ENCODE measurements around the gene CDC42BPA. TPM values are rescaled to one million over a fixed set of nuclear protein-coding genes. Genes with fewer than 3 reads are reported as not detected.
"Not testable (repeated sequence)": the region's sequence is repeated elsewhere in the genome, so short reads cannot be mapped to it uniquely, and the experiment has no call there.

Gene CDC42BPA
- polyA plus RNA-seq, 4 donors, result 10.8 to 19.9 (median 13.8) TPM

- FAIRE-seq (no peak), DNase-seq (peak; percentile 86 to 90)
- WGBS, 3 donors, result 16 to 37% (median 31%) methylated on average over 7 of the region's 7 CpGs
Observed at GRCh38 chr1:227357171-227357926, 39.1 kb upstream of the CDC42BPA start.

GRCh38 chr1:227356620-227357146, 38.4 kb upstream of the CDC42BPA start:
- DNase-seq, result peak; percentile 69 to 81
- Histone ChIP-seq H3K4me3 (ENCODE audit: low read depth in 1 of 3, low read length in 3 of 3) (no peak overlapping the region), H3K36me3 (ENCODE audit: control insufficient read depth in 3 of 3, insufficient read depth in 2 of 3, low read depth in 1 of 3, low read length in 3 of 3) (no peaks in the 10 kb centered on the region), H3K4me1 (ENCODE audit: control insufficient read depth in 3 of 3, insufficient read depth in 2 of 3, low read depth in 1 of 3, low read length in 2 of 3) (peaks cover 0 to 19% (median 0%) of the 10 kb centered on the region in 3 donors), H3K9me3 (ENCODE audit: control insufficient read depth in 2 of 2, insufficient read depth in 1 of 2, low read depth in 1 of 2, low read length in 1 of 2) (no peaks in the 10 kb centered on the region), H3K27ac (ENCODE audit: low read depth in 1 of 3, low read length in 2 of 3) (peak overlapping the region; percentile 56 to 77 (median 67)), H3K27me3 (ENCODE audit: control insufficient read depth in 3 of 3, insufficient read depth in 3 of 3, low read length in 3 of 3) (no peaks in the 10 kb centered on the region)
- 12 to 57% (median 39%) methylated on average over 7 of the region's 7 CpGs for WGBS, 3 donors
- FAIRE-seq, result no peak

More at GRCh38 chr1:227357171-227357926, 39.1 kb upstream of the CDC42BPA start:
- Histone ChIP-seq H3K4me3 (ENCODE audit: low read depth in 1 of 3, low read length in 3 of 3) (no peak overlapping the region), H3K27me3 (ENCODE audit: control insufficient read depth in 3 of 3, insufficient read depth in 3 of 3, low read length in 3 of 3) (no peaks in the 10 kb centered on the region), H3K9me3 (ENCODE audit: control insufficient read depth in 2 of 2, insufficient read depth in 1 of 2, low read depth in 1 of 2, low read length in 1 of 2) (no peaks in the 10 kb centered on the region), H3K36me3 (ENCODE audit: control insufficient read depth in 3 of 3, insufficient read depth in 2 of 3, low read depth in 1 of 3, low read length in 3 of 3) (no peaks in the 10 kb centered on the region), H3K27ac (ENCODE audit: low read depth in 1 of 3, low read length in 2 of 3) (peak overlapping the region; percentile 67 to 88 (median 77)), H3K4me1 (ENCODE audit: control insufficient read depth in 3 of 3, insufficient read depth in 2 of 3, low read depth in 1 of 3, low read length in 2 of 3) (peaks cover 0 to 19% (median 0%) of the 10 kb centered on the region in 3 donors)

DNA sequence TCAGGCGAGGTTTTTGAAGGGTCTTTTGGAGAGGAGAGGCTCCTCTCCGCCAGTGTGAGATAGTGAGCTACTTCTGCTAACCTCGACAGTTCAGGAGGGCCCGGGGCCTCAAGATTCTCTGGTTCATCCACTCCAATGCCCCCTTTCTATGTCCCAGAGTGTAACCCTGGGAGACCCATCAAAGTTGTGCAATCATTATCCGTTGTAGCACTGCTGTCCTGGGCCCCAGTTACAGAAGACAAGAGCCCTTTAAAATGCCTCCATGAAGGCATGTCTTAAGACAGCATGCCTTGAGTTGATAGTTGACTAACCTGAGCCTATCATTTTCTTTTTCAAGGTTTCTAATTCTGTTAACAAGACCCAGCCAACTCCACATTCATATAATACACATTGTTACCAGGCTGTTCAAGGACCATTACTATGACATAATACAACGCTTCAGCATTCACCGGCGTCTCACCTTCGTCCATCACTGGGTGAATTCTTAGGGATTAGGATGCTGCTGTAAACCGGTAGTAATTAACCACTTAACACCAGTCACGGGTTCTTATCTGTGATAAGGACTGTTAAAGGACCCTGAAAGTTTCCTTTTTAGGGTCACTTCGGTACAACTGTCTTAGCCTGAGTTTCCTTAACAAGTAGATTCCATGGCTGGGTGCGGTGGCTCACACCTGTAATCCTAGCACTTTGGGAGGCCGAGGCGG, 37.4 kb upstream of the CDC42BPA start:
- 54 to 78% (median 65%) methylated on average over 15 of the region's 15 CpGs for WGBS, 3 donors
- DNase-seq (peak; percentile 52 to 85), FAIRE-seq (no peak)
- Histone ChIP-seq H3K27me3 (ENCODE audit: control insufficient read depth in 3 of 3, insufficient read depth in 3 of 3, low read length in 3 of 3) (no peaks in the 10 kb centered on the region), H3K9me3 (ENCODE audit: control insufficient read depth in 2 of 2, insufficient read depth in 1 of 2, low read depth in 1 of 2, low read length in 1 of 2) (no peaks in the 10 kb centered on the region), H3K4me1 (ENCODE audit: control insufficient read depth in 3 of 3, insufficient read depth in 2 of 3, low read depth in 1 of 3, low read length in 2 of 3) (peaks cover 0 to 19% (median 0%) of the 10 kb centered on the region in 3 donors), H3K4me3 (ENCODE audit: low read depth in 1 of 3, low read length in 3 of 3) (no peak overlapping the region), H3K27ac (ENCODE audit: low read depth in 1 of 3, low read length in 2 of 3) (no peak overlapping the region), H3K36me3 (ENCODE audit: control insufficient read depth in 3 of 3, insufficient read depth in 2 of 3, low read depth in 1 of 3, low read length in 3 of 3) (no peaks in the 10 kb centered on the region)

DNA sequence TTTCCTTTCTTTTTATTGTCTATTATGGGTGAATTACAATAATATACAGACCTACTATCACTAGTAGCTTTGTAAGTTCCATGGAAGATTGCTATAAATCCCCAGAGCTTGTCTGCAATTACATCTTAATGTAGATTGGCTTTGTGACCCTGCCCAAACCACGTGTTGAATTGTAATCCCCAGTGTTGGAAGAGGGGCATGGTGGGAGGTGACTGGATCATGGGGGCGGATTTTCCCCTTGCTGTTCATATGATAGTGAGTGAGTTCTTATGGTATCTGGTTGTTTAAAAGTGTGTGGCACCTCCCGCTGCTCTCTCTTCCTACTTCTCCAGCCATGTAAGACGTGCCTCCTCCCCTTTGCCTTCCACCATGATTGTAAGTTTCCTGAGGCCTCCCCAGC, 34.9 kb upstream of the CDC42BPA start:
- FAIRE-seq (no peak), DNase-seq (no peak)
- 80 to 83% (median 82%) methylated on average over 4 of the region's 4 CpGs for WGBS, 3 donors

GRCh38 chr1:227352164-227352563, 33.9 kb upstream of the CDC42BPA start:
- H3K4me3 ChIP-seq (ENCODE audit: low read depth in 1 of 3, low read length in 3 of 3); H3K9me3 ChIP-seq (ENCODE audit: control insufficient read depth in 2 of 2, insufficient read depth in 1 of 2, low read depth in 1 of 2, low read length in 1 of 2); H3K4me1 ChIP-seq (ENCODE audit: control insufficient read depth in 3 of 3, insufficient read depth in 2 of 3, low read depth in 1 of 3, low read length in 2 of 3); FAIRE-seq; H3K36me3 ChIP-seq (ENCODE audit: control insufficient read depth in 3 of 3, insufficient read depth in 2 of 3, low read depth in 1 of 3, low read length in 3 of 3); H3K27ac ChIP-seq (ENCODE audit: low read depth in 1 of 3, low read length in 2 of 3); DNase-seq; H3K27me3 ChIP-seq (ENCODE audit: control insufficient read depth in 3 of 3, insufficient read depth in 3 of 3, low read length in 3 of 3): not testable (repeated sequence)
- WGBS, 3 donors, result 86 to 94% (median 93%) methylated on average over 2 of the region's 2 CpGs

More for the DNA sequence above, 34.9 kb upstream of the CDC42BPA start:
- H3K9me3 ChIP-seq (ENCODE audit: control insufficient read depth in 2 of 2, insufficient read depth in 1 of 2, low read depth in 1 of 2, low read length in 1 of 2), result no peaks in the 10 kb centered on the region
- H3K4me1 ChIP-seq (ENCODE audit: control insufficient read depth in 3 of 3, insufficient read depth in 2 of 3, low read depth in 1 of 3, low read length in 2 of 3), result peaks cover 0 to 19% (median 0%) of the 10 kb centered on the region in 3 donors
- no peak overlapping the region for H3K27ac ChIP-seq (ENCODE audit: low read depth in 1 of 3, low read length in 2 of 3)
- no peaks in the 10 kb centered on the region for H3K36me3 ChIP-seq (ENCODE audit: control insufficient read depth in 3 of 3, insufficient read depth in 2 of 3, low read depth in 1 of 3, low read length in 3 of 3)
- no peaks in the 10 kb centered on the region for H3K27me3 ChIP-seq (ENCODE audit: control insufficient read depth in 3 of 3, insufficient read depth in 3 of 3, low read length in 3 of 3)
- H3K4me3 ChIP-seq (ENCODE audit: low read depth in 1 of 3, low read length in 3 of 3), result no peak overlapping the region

DNA sequence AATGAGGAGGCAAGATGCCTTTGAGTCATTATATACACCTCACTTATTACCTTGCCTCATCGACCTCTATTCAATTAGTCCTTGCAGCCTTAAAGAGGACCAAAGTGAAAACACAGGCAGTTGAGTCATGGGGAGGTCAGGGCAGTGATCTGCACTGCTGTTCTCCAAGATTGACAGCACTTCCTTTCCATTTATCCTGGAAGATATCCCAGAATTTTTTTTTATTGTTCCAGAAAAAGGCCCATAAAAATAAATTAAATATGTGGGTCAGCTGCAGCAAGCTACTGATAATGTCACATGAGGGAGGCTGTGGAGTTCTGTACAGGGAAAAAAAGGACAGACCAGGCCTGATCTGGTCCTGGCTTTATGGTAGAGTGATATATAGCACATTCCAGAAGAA, 33.2 kb upstream of the CDC42BPA start:
- H3K9me3 ChIP-seq (ENCODE audit: control insufficient read depth in 2 of 2, insufficient read depth in 1 of 2, low read depth in 1 of 2, low read length in 1 of 2), result no peaks in the 10 kb centered on the region
- H3K4me3 ChIP-seq (ENCODE audit: low read depth in 1 of 3, low read length in 3 of 3), result no peak overlapping the region
- DNase-seq, result peak in 1 of 2 donors; percentile 40
- H3K27me3 ChIP-seq (ENCODE audit: control insufficient read depth in 3 of 3, insufficient read depth in 3 of 3, low read length in 3 of 3), result no peaks in the 10 kb centered on the region
- no peak overlapping the region for H3K27ac ChIP-seq (ENCODE audit: low read depth in 1 of 3, low read length in 2 of 3)
- peaks cover 0 to 3% (median 0%) of the 10 kb centered on the region in 3 donors for H3K4me1 ChIP-seq (ENCODE audit: control insufficient read depth in 3 of 3, insufficient read depth in 2 of 3, low read depth in 1 of 3, low read length in 2 of 3)
- FAIRE-seq, result no peak
- no peaks in the 10 kb centered on the region for H3K36me3 ChIP-seq (ENCODE audit: control insufficient read depth in 3 of 3, insufficient read depth in 2 of 3, low read depth in 1 of 3, low read length in 3 of 3)
- 0 to 25% (median 7%) methylated on average over 1 of the region's 1 CpG for WGBS, 3 donors

GRCh38 chr1:227349967-227350366, 31.7 kb upstream of the CDC42BPA start:
- FAIRE-seq, result no peak
- 92 to 97% (median 94%) methylated on average over 3 of the region's 3 CpGs for WGBS, 3 donors
- Histone ChIP-seq H3K36me3 (ENCODE audit: control insufficient read depth in 3 of 3, insufficient read depth in 2 of 3, low read depth in 1 of 3, low read length in 3 of 3) (no peaks in the 10 kb centered on the region), H3K4me3 (ENCODE audit: low read depth in 1 of 3, low read length in 3 of 3) (no peak overlapping the region), H3K4me1 (ENCODE audit: control insufficient read depth in 3 of 3, insufficient read depth in 2 of 3, low read depth in 1 of 3, low read length in 2 of 3) (no peaks in the 10 kb centered on the region), H3K27ac (ENCODE audit: low read depth in 1 of 3, low read length in 2 of 3) (no peak overlapping the region), H3K27me3 (ENCODE audit: control insufficient read depth in 3 of 3, insufficient read depth in 3 of 3, low read length in 3 of 3) (no peaks in the 10 kb centered on the region), H3K9me3 (ENCODE audit: control insufficient read depth in 2 of 2, insufficient read depth in 1 of 2, low read depth in 1 of 2, low read length in 1 of 2) (no peaks in the 10 kb centered on the region)
- DNase-seq, result no peak

- FAIRE-seq (no peak), DNase-seq (no peak)
- Histone ChIP-seq H3K9me3 (ENCODE audit: control insufficient read depth in 2 of 2, insufficient read depth in 1 of 2, low read depth in 1 of 2, low read length in 1 of 2) (peaks cover 0 to 4% of the 10 kb centered on the region in 2 donors), H3K4me1 (ENCODE audit: control insufficient read depth in 3 of 3, insufficient read depth in 2 of 3, low read depth in 1 of 3, low read length in 2 of 3) (no peaks in the 10 kb centered on the region), H3K36me3 (ENCODE audit: control insufficient read depth in 3 of 3, insufficient read depth in 2 of 3, low read depth in 1 of 3, low read length in 3 of 3) (no peaks in the 10 kb centered on the region), H3K27ac (ENCODE audit: low read depth in 1 of 3, low read length in 2 of 3) (no peak overlapping the region), H3K4me3 (ENCODE audit: low read depth in 1 of 3, low read length in 3 of 3) (no peak overlapping the region), H3K27me3 (ENCODE audit: control insufficient read depth in 3 of 3, insufficient read depth in 3 of 3, low read length in 3 of 3) (no peaks in the 10 kb centered on the region)
- whole genome bisulfite sequencing, 3 donors, result 46 to 50% (median 46%) methylated on average over 3 of the region's 3 CpGs
Observed at GRCh38 chr1:227343727-227344551, 25.6 kb upstream of the CDC42BPA start.
